SJSA1 (cell line): Measurements from ENCODE around the gene MAD1L1. TPM values are rescaled to one million over a fixed set of nuclear protein-coding genes. Genes with fewer than 3 reads are reported as not detected.

Experiments
- DNase-seq, 2 experiments: peaks; one replicate each; pipeline ENCODE4 v3.0.0-alpha.2; 2015 to 2020; ENCODE audit warnings: low spot score in 2 of 2, low read depth in 1 of 2
- H3K27ac ChIP-seq: fragments of 250-450 bp; sonication (Bioruptor Pico); 2 replicates; pipeline ENCODE4 v1.5.1; 2020; ENCODE audit warnings: mild to moderate bottlenecking, moderate library complexity
- H3K27me3 ChIP-seq: fragments of 250-450 bp; sonication (Bioruptor Pico); replicated peaks from 2 replicates; pipeline ENCODE4 v1.5.1; 2020; ENCODE audit warnings: mild to moderate bottlenecking, moderate library complexity
- H3K36me3 ChIP-seq: fragments of 250-450 bp; sonication (Bioruptor Pico); 2 replicates; pipeline ENCODE4 v1.5.1; 2020; ENCODE audit warnings: mild to moderate bottlenecking
- H3K4me1 ChIP-seq: fragments of 250-450 bp; sonication (Bioruptor Pico); replicated peaks from 2 replicates; pipeline ENCODE4 v1.6.1; 2021; ENCODE audit warnings: mild to moderate bottlenecking
- H3K4me3 ChIP-seq: fragments of 250-450 bp; sonication (Bioruptor Pico); 2 replicates; pipeline ENCODE4 v1.5.1; 2020; ENCODE audit warnings: mild to moderate bottlenecking
- H3K9me3 ChIP-seq: fragments of 250-450 bp; sonication (Bioruptor Pico); replicated peaks from 2 replicates; pipeline ENCODE4 v1.5.1; 2020; ENCODE audit warnings: mild to moderate bottlenecking
- total RNA-seq: library from RNA; depleted of rRNA; stranded (reverse); fragments of >200 nt; shearing (Covaris generic); gene quantifications from 2 replicates; pipeline ENCODE4 v1.2.3, GENCODE V29; 2014

The MAD1L1 gene
- total RNA-seq, 1 experiment from 2014 or later: 44.0 TPM

- Histone ChIP-seq H3K27me3 (no peaks in the 10 kb centered on the region), H3K36me3 (no peaks in the 10 kb centered on the region), H3K9me3 (no peaks in the 10 kb centered on the region), H3K4me3 (no peak overlapping the region), H3K4me1 (peaks cover 11% of the 10 kb centered on the region), H3K27ac (no peak overlapping the region)
- no peak for DNase-seq
Measured at GRCh38 chr7:1910827-1911226, 321.9 kb downstream of the MAD1L1 start.

DNA sequence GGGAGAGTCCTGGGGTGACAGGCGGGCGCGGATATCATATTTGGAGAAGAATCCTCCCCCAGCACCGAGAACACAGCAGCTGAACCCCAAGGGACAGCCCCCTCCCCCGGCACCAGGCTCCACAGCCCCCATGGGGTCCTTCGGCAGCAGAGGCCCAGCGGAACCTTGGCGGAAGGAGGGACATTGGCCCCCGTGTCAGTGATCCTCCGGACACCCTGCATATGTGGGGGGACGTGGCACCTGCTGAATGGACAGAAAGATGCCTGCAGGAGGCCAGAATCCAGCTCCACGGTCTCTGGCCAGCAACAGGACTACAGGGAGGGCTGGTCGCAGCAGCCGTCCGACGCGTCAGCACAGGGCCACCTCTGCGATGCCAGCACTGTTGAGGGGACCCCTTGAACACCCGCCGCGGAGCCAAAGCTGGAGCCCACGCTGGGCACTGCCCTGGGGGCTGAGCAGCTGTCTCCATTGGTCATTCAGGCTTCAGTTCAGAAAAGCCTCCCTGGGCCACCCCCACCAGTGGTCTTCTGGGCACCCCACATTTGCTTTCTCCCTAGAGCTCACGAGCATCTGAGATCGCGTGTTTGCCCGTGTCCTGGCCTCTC, 322.6 kb downstream of the MAD1L1 start:
- Histone ChIP-seq H3K9me3 (no peaks in the 10 kb centered on the region), H3K27me3 (no peaks in the 10 kb centered on the region), H3K27ac (no peak overlapping the region), H3K36me3 (no peaks in the 10 kb centered on the region), H3K4me3 (no peak overlapping the region), H3K4me1 (peaks cover 11% of the 10 kb centered on the region)
- no peak for DNase-seq

DNA sequence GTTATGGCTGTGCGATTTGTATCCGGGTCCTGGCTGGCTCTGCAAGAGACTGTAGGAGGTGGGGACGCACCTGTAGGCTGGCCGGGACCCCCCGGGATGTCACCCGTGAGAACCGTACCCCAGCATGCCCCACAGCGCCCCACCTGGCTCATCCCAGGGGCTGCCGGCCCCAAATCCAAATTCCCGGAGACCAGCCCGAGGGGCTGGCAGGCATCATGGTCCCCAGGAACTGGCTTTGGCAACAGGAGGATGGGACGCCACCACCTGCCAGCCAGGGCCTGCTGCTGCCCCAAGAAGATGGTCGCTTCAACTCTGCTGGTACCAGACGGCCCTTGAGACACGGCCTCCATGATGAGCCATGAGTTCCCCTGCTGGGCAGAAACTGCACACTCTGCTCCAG, 323.3 kb downstream of the MAD1L1 start:
- Histone ChIP-seq H3K27ac (no peak overlapping the region), H3K4me1 (peaks cover 11% of the 10 kb centered on the region), H3K9me3 (no peaks in the 10 kb centered on the region), H3K4me3 (no peak overlapping the region), H3K36me3 (no peaks in the 10 kb centered on the region), H3K27me3 (no peaks in the 10 kb centered on the region)
- DNase-seq: no peak

DNA sequence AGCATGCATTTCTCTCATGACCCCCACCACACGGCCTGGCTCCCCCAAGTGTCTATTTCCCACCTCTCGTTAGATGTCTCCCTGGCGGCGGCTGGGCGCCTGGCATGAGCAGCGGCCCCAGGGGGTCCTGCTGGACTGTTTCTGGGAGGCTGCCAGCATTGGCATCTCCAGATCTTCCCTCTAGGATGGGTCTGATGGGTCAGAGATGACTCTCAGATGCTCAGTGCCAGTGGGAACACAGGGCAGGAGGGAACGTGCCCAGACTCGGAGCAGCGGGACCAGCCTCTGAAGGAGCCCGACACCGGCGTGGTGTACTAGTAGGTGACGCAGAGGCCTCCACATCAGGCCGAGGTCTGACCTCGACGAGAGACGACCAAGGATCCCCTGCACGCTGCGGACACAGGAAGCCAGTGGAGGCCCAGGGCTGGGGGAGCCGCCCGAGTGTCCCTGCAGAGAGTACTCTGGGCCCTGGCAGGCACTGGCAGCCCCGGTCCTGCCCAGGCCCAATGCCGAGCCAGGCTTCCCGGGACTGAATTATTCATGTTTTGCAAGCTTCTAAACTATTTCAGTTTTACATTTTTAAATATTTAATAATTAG, 323.8 kb downstream of the MAD1L1 start:
- H3K4me3 ChIP-seq: no peak overlapping the region
- H3K4me1 ChIP-seq: peaks cover 11% of the 10 kb centered on the region
- no peak overlapping the region for H3K27ac ChIP-seq
- H3K36me3 ChIP-seq: no peaks in the 10 kb centered on the region
- H3K27me3 ChIP-seq: no peaks in the 10 kb centered on the region
- no peaks in the 10 kb centered on the region for H3K9me3 ChIP-seq
- no peak for DNase-seq

- Histone ChIP-seq H3K36me3 (no peaks in the 10 kb centered on the region), H3K4me3 (no peak overlapping the region), H3K9me3 (no peaks in the 10 kb centered on the region), H3K27me3 (no peaks in the 10 kb centered on the region), H3K27ac (no peak overlapping the region), H3K4me1 (peaks cover 8% of the 10 kb centered on the region)
- DNase-seq: no peak
Measured at GRCh38 chr7:1907751-1908365, 324.9 kb downstream of the MAD1L1 start.

DNA sequence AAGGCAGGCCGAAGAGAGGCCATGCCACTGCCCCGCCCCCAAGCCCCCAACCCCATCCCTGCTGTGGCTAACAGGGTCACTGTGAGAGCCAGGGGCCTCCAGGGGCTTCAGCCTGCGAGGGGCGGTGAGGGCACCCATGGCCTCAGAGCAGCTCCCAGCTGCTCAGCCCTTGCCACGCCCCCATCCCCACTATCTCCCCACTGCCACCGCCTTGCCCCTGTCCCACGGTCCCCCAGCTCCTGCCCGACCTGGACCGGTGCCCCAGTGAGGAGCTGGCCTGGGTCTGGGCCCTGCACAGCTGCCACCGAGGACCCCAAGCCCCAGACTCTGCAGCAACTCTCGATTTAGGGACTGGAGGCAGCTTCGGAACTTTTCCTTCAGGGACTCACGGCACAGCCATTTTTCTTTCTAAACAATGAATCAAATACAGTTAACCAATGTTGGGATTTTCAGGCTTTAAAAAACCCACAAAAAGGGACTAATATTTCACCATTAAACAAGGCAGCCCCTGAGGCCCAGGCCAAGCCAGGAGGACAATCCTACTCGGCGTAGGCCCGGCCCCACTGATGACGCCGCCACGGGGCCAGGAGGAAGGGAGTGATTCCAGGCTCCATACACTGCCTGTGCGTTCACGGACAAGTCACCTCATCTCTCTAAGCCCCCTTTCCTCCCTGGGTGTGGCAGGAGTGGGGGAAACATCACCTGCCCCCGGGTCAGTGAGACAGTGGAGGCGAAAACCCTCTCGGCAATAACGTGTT, 325.6 kb downstream of the MAD1L1 start:
- Histone ChIP-seq H3K4me1 (peaks cover 1% of the 10 kb centered on the region), H3K4me3 (no peak overlapping the region), H3K27me3 (no peaks in the 10 kb centered on the region), H3K9me3 (no peaks in the 10 kb centered on the region), H3K27ac (no peak overlapping the region), H3K36me3 (no peaks in the 10 kb centered on the region)
- DNase-seq: no peak

DNA sequence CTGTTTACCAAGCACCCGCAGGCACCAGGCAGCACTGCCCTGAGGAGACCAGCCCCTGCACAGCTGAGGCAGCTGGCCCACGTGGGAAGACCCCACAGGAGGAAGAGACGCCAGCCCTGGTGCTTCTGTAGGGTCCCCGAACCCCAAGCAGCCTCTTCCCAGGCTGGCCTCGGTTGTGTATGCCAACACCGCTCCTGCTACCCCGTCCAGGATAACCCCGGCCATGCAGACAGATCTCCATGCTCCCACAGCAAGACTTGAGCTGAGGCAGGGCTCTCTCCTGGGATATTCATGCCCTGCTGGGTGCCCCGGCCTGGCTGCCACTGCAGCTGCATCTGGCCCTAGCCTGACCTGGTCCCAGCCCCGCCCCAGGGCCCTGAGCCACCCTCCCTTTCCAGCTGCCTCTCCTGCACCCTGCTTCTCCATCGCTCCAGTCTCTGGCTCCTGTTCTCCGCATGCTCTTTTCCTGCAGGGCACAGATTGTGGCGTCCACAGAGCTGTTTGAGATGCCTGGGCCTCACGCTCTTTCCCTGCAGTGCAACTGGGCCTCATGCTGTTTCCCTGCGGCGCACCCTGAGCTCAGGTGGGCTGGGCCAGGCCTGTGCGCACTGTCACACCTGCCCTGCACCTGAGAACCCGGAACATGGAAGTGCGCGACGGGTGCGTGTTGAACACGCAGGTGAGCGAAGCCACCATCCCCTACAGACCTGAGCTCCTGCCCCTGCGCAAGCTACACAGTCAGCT, 326.5 kb downstream of the MAD1L1 start:
- Histone ChIP-seq H3K27me3 (no peaks in the 10 kb centered on the region), H3K4me3 (no peak overlapping the region), H3K36me3 (no peaks in the 10 kb centered on the region), H3K27ac (no peak overlapping the region), H3K4me1 (no peaks in the 10 kb centered on the region), H3K9me3 (no peaks in the 10 kb centered on the region)
- no peak for DNase-seq

GRCh38 chr7:1902231-1902855, 330.4 kb downstream of the MAD1L1 start:
- no peak for DNase-seq
- Histone ChIP-seq H3K36me3 (no peaks in the 10 kb centered on the region), H3K4me1 (no peaks in the 10 kb centered on the region), H3K4me3 (no peak overlapping the region), H3K9me3 (no peaks in the 10 kb centered on the region), H3K27me3 (no peaks in the 10 kb centered on the region), H3K27ac (no peak overlapping the region)

- Histone ChIP-seq H3K9me3 (no peaks in the 10 kb centered on the region), H3K4me3 (no peak overlapping the region), H3K27ac (no peak overlapping the region), H3K27me3 (no peaks in the 10 kb centered on the region), H3K4me1 (no peaks in the 10 kb centered on the region), H3K36me3 (no peaks in the 10 kb centered on the region)
- DNase-seq: no peak
Measured at GRCh38 chr7:1901431-1902210, 331.1 kb downstream of the MAD1L1 start.

GRCh38 chr7:1900847-1901246, 331.9 kb downstream of the MAD1L1 start:
- Histone ChIP-seq H3K4me1 (no peaks in the 10 kb centered on the region), H3K27me3 (no peaks in the 10 kb centered on the region), H3K36me3 (no peaks in the 10 kb centered on the region), H3K9me3 (no peaks in the 10 kb centered on the region), H3K4me3 (no peak overlapping the region), H3K27ac (no peak overlapping the region)
- no peak for DNase-seq

- H3K9me3 ChIP-seq: no peaks in the 10 kb centered on the region
- no peak overlapping the region for H3K4me3 ChIP-seq
- DNase-seq: no peak
- H3K27me3 ChIP-seq: no peaks in the 10 kb centered on the region
- H3K36me3 ChIP-seq: no peaks in the 10 kb centered on the region
- no peak overlapping the region for H3K27ac ChIP-seq
- H3K4me1 ChIP-seq: no peaks in the 10 kb centered on the region
Measured at GRCh38 chr7:1899951-1900762, 332.6 kb downstream of the MAD1L1 start.

DNA sequence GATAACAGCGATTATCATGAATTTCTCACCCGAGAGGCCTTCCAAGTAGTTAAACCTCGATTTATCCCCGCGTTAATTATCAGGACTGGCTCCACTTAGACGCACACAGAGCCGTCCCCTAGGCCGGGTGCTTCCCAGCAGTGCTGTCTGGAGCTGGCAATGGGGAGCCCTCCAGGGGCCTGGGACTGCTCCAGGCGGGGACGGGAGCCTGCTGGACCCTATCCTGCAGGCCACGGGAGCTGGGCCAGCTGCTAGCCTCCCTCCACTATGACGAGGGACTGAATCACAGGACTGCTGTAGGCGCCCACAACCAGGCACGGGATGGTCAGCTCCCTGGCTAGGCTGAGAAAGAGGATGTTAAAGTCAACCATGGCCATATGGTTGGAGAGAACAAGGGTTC, 333.5 kb downstream of the MAD1L1 start:
- Histone ChIP-seq H3K27ac (no peak overlapping the region), H3K4me1 (no peaks in the 10 kb centered on the region), H3K27me3 (no peaks in the 10 kb centered on the region), H3K36me3 (no peaks in the 10 kb centered on the region), H3K9me3 (no peaks in the 10 kb centered on the region), H3K4me3 (no peak overlapping the region)
- DNase-seq: no peak
